ENCODE measurements around the gene CCDC93.

DNA sequence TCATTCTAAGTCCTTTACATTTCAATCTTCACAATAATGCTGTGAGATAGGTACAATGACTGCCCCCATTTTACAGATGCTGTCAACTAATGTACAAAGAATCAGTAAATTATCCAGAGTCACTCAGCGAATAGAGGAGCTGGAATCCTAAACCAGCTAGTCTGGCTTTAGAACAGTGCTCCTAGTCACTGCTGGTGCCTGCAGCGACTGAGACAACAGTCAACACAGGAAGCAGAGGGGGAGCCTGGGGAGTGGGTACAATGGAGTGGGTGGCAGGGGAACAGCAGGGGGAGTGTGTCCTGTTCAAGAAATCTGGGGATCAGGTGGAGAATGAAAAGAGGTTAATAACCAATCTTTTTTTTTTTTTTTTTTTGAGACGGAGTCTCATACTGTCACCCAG is 37.3 kb downstream of the CCDC93 start:
- no peak for TF ChIP-seq ZNF561 (tag by site-specific recombination; IDR thresholded peaks at IDR 0.05; ENCODE audit: borderline replicate concordance)
- no peak for TF ChIP-seq ZFP3 (tag by site-specific recombination; IDR thresholded peaks at IDR 0.05; ENCODE audit: low read depth)
